ENCODE results near the gene CETP.
"Not testable (repeated sequence)": the region's sequence is repeated elsewhere in the genome, so short reads cannot be mapped to it uniquely, and the experiment has no call there.

The CETP gene

GRCh38 chr16:56999409-57000270, 37.9 kb downstream of the CETP start:
- H3K4me3 ChIP-seq (ENCODE audit: low read length) = no peak overlapping the region
- no peak for DNase-seq (ENCODE audit: low read depth)

DNA sequence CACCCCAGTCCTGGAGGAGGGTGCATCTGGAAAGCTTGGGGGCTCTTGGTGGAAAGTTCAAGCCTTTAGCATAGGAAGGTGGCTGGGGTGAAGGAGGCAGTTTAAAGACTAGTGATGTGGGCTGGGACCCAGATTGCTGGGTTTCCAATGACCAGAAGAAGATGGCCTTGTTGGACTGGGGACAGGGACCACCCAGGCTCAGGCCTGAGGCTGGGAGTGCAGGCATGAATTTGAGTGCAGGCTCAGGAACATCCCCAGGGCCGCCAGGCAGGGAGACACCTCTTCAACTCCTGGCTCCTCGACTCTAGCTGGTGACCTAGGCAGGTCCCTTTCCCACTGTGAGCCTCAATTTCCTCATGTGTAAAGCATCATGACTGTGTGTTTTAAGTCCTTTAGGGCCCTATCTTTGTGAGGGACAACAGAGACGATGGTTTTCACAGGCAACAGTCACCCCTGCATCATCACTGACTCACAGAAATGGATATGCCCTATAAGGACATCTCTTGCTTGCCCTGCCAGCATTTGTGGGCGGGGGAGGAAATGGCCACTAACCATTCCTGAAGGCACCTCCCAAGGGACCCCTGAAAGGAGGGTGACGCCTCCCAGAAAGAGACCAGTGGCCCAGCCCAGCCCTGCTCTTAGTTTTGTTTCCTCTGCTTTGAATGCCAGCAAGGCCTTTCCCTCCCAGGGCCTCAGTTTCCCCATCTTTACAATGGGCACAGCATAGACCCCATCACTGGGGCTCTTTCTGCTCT, 38.7 kb downstream of the CETP start:
- no peak overlapping the region for H3K4me3 ChIP-seq (ENCODE audit: low read length)
- DNase-seq (ENCODE audit: low read depth) = peak; percentile 85
- TF ChIP-seq, protein P1, sequence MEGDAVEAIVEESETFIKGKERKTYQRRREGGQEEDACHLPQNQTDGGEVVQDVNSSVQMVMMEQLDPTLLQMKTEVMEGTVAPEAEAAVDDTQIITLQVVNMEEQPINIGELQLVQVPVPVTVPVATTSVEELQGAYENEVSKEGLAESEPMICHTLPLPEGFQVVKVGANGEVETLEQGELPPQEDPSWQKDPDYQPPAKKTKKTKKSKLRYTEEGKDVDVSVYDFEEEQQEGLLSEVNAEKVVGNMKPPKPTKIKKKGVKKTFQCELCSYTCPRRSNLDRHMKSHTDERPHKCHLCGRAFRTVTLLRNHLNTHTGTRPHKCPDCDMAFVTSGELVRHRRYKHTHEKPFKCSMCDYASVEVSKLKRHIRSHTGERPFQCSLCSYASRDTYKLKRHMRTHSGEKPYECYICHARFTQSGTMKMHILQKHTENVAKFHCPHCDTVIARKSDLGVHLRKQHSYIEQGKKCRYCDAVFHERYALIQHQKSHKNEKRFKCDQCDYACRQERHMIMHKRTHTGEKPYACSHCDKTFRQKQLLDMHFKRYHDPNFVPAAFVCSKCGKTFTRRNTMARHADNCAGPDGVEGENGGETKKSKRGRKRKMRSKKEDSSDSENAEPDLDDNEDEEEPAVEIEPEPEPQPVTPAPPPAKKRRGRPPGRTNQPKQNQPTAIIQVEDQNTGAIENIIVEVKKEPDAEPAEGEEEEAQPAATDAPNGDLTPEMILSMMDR (IDR thresholded peaks at IDR 0.05; ENCODE audit: insufficient read depth, low read depth, low read length, missing control alignments) = no peak

More at GRCh38 chr16:56999409-57000270, 37.9 kb downstream of the CETP start:
- TF ChIP-seq, protein P1 (IDR thresholded peaks at IDR 0.05; ENCODE audit: insufficient read depth, low read depth, low read length, missing control alignments) = no peak

- H3K4me3 ChIP-seq (ENCODE audit: low read length) = no peak overlapping the region
- DNase-seq (ENCODE audit: low read depth) = no peak
Observed at GRCh38 chr16:57001026-57001679, 39.4 kb downstream of the CETP start.

GRCh38 chr16:57003439-57004386, 42.0 kb downstream of the CETP start:
- DNase-seq (ENCODE audit: low read depth) = no peak
- TF ChIP-seq, protein P1 (IDR thresholded peaks at IDR 0.05; ENCODE audit: insufficient read depth, low read depth, low read length, missing control alignments) = no peak
- no peak overlapping the region for H3K4me3 ChIP-seq (ENCODE audit: low read length)

More at GRCh38 chr16:57001026-57001679, 39.4 kb downstream of the CETP start:
- TF ChIP-seq, protein P1 (IDR thresholded peaks at IDR 0.05; ENCODE audit: insufficient read depth, low read depth, low read length, missing control alignments) = no peak

GRCh38 chr16:57004387-57005250, 42.9 kb downstream of the CETP start:
- TF ChIP-seq, protein P1 (IDR thresholded peaks at IDR 0.05; ENCODE audit: insufficient read depth, low read depth, low read length, missing control alignments) = no peak
- no peak overlapping the region for H3K4me3 ChIP-seq (ENCODE audit: low read length)
- DNase-seq (ENCODE audit: low read depth) = peak; percentile 57

DNA sequence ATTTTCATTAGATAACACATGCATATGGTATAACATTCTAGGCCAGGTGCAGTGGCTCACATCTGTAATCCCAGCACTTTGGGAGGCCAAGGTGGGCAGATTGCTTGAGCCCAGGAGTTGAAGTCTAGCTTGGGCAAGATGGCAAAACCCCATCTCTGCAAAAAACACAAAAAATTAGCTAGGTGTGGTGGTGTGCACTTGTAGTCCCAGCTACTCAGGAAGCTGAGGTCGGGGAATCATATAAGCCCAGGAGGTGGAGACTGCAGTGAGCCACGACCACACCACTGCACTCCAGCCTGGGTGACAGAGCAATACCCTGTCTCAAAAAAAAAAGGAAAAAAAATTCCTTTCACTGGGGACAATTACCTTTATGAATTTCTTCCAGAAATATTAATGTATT, 43.8 kb downstream of the CETP start:
- not testable (repeated sequence) for DNase-seq (ENCODE audit: low read depth); H3K4me3 ChIP-seq (ENCODE audit: low read length)
